Ureter (tissue), 1 donor: Measurements from ENCODE around the gene SIGLEC7. TPM values are rescaled to one million over a fixed set of nuclear protein-coding genes. Genes with fewer than 3 reads are reported as not detected.
"Not testable (repeated sequence)": the region's sequence is repeated elsewhere in the genome, so short reads cannot be mapped to it uniquely, and the experiment has no call there.

ENCODE experiments used
- DNase-seq: peaks from one replicate; pipeline ENCODE4 v3.0.0-alpha.2; 2020; ENCODE audit warnings: low spot score
- total RNA-seq: library from RNA; stranded (reverse); gene quantifications from one replicate; pipeline ENCODE4 v1.2.4, GENCODE V29; 2023
- donor health status: DM: yes; HTN: yes; CAD: no.

The SIGLEC7 gene
- total RNA-seq, 1 donor from 2014 or later = 2.4 TPM

GRCh38 chr19:51139299-51140014, 2.6 kb upstream of the SIGLEC7 start:
- DNase-seq = no peak

GRCh38 chr19:51140441-51140840, 1.7 kb upstream of the SIGLEC7 start:
- DNase-seq = no peak

GRCh38 chr19:51141181-51141580, 920 bp upstream of the SIGLEC7 start:
- no peak for DNase-seq

- DNase-seq = not testable (repeated sequence)
Observed at GRCh38 chr19:51142809-51143475, 841 bp downstream of the SIGLEC7 start.

GRCh38 chr19:51143486-51143885, 1.4 kb downstream of the SIGLEC7 start:
- no peak for DNase-seq

- no peak for DNase-seq
Observed at GRCh38 chr19:51144482-51145045, 2.5 kb downstream of the SIGLEC7 start.

- no peak for DNase-seq
Observed at GRCh38 chr19:51145916-51146493, 3.9 kb downstream of the SIGLEC7 start.

- DNase-seq = no peak
Observed at GRCh38 chr19:51146751-51147150, 4.7 kb downstream of the SIGLEC7 start.

- no peak for DNase-seq
Observed at GRCh38 chr19:51147663-51148062, 5.6 kb downstream of the SIGLEC7 start.

GRCh38 chr19:51148580-51148979, 6.5 kb downstream of the SIGLEC7 start:
- no peak for DNase-seq

GRCh38 chr19:51150627-51151026, 8.5 kb downstream of the SIGLEC7 start:
- no peak for DNase-seq

GRCh38 chr19:51156710-51157109, 14.6 kb downstream of the SIGLEC7 start:
- no peak for DNase-seq

- DNase-seq = no peak
Observed at GRCh38 chr19:51157265-51157664, 15.2 kb downstream of the SIGLEC7 start.

- no peak for DNase-seq
Observed at GRCh38 chr19:51158474-51159129, 16.5 kb downstream of the SIGLEC7 start.

- DNase-seq = no peak
Observed at GRCh38 chr19:51159656-51160055, 17.6 kb downstream of the SIGLEC7 start.

- no peak for DNase-seq
Observed at GRCh38 chr19:51161266-51161665, 19.2 kb downstream of the SIGLEC7 start.

GRCh38 chr19:51161867-51162496, 19.9 kb downstream of the SIGLEC7 start:
- DNase-seq = no peak

- no peak for DNase-seq
Observed at GRCh38 chr19:51163257-51163656, 21.2 kb downstream of the SIGLEC7 start.

- DNase-seq = no peak
Observed at GRCh38 chr19:51164215-51164614, 22.1 kb downstream of the SIGLEC7 start.

- DNase-seq = no peak
Observed at GRCh38 chr19:51166846-51167490, 24.9 kb downstream of the SIGLEC7 start.
